HepG2 (cell line): ENCODE results near the gene ATG4B. TPM values are rescaled to one million over a fixed set of nuclear protein-coding genes. Genes with fewer than 3 reads are reported as not detected.

Source experiments
- AFF4 ChIP-seq: sonication (generic); formaldehyde crosslinking; IDR thresholded peaks from 2 replicates; pipeline ENCODE4 v1.4.0; 2020; ENCODE audit warnings: missing genetic modification reagents
- ARHGAP35 ChIP-seq: sonication (generic); formaldehyde crosslinking; IDR thresholded peaks from 2 replicates; pipeline ENCODE4 v1.9.0; 2022; ENCODE audit warnings: mild to moderate bottlenecking, inconsistent platforms, moderate library complexity, missing genetic modification reagents, borderline replicate concordance
- CREBL2 ChIP-seq: sonication (generic); formaldehyde crosslinking; IDR thresholded peaks from 2 replicates; pipeline ENCODE4 v1.8.1; 2023; ENCODE audit warnings: missing genetic modification reagents, mild to moderate bottlenecking, borderline replicate concordance
- HDAC1 ChIP-seq: sonication (generic); formaldehyde crosslinking; IDR thresholded peaks from 2 replicates; pipeline ENCODE4 v1.5.1; 2020; ENCODE audit warnings: mild to moderate bottlenecking, missing genetic modification reagents
- HHEX ChIP-seq: IDR thresholded peaks from 2 replicates; pipeline ENCODE4 v1.6.1; 2016; ENCODE audit warnings: control low read depth
- NFYC ChIP-seq: IDR thresholded peaks from 2 replicates; pipeline ENCODE4 v1.6.1; 2016; ENCODE audit warnings: missing genetic modification reagents, missing compliant biosample characterization
- SP140L ChIP-seq: sonication (generic); formaldehyde crosslinking; IDR thresholded peaks from 2 replicates; pipeline ENCODE4 v1.4.0; 2020; ENCODE audit warnings: missing genetic modification reagents, borderline replicate concordance
- ZNF282 ChIP-seq: fragments of 450-650 bp; IDR thresholded peaks from 2 replicates; pipeline ENCODE4 v1.6.1; 2018; ENCODE audit not compliant: partially characterized antibody
- ZNF318 ChIP-seq: sonication (generic); formaldehyde crosslinking; IDR thresholded peaks from 2 replicates; pipeline ENCODE4 v1.4.0; 2020; ENCODE audit warnings: mild to moderate bottlenecking, missing genetic modification reagents
- ZNF501 ChIP-seq: sonication (generic); formaldehyde crosslinking; IDR thresholded peaks from 2 replicates; pipeline ENCODE4 v1.5.1; 2020; ENCODE audit warnings: mild to moderate bottlenecking, moderate library complexity, missing genetic modification reagents
- ZNF552 ChIP-seq: sonication (generic); formaldehyde crosslinking; IDR thresholded peaks from 2 replicates; pipeline ENCODE4 v1.9.0; 2022; ENCODE audit warnings: missing genetic modification reagents, mild to moderate bottlenecking, borderline replicate concordance
- polyA plus RNA-seq, 8 experiments: library from polyadenylated mRNA; depleted of rRNA in 3 of 8; stranded (reverse) in 7 of 8; unstranded in 1 of 8; fragments of >200 nt; fragmentation: Illumina TruSeq in 4 of 8; extraction: Trizol in 4 of 8; gene quantifications; 2 replicates each; pipeline versions ENCODE4 v1.2.1 to v1.2.3, GENCODE V29; 2011 to 2016; ENCODE audit warnings: low read depth in 4 of 8, missing spikeins in 1 of 8, mixed read lengths in 1 of 8; ENCODE audit not compliant: insufficient read depth in 1 of 8
- total RNA-seq, 5 experiments: library from RNA; depleted of rRNA; stranded (reverse); fragments of >200 nt; fragmentation: Illumina TruSeq; extraction: Trizol; gene quantifications; 2 replicates each; pipeline ENCODE4 v1.2.3, GENCODE V29; 2016; ENCODE audit warnings: low read depth in 1 of 5
- TF ChIP-seq, protein P1 (sequence below), 2 experiments: sonication (generic) in 1 of 2; formaldehyde crosslinking in 1 of 2; IDR thresholded peaks; 2 replicates each; pipeline versions ENCODE4 v1.5.1 to v1.6.1; 2011 to 2020; ENCODE audit warnings: borderline replicate concordance in 1 of 2, low read depth in 1 of 2, low read length in 1 of 2, mild to moderate bottlenecking in 1 of 2, missing genetic modification reagents in 1 of 2, moderate library complexity in 1 of 2
- TF ChIP-seq, protein P2 (sequence below): sonication (generic); formaldehyde crosslinking; IDR thresholded peaks from 2 replicates; pipeline ENCODE4 v1.5.1; 2020; ENCODE audit warnings: missing genetic modification reagents, mild to moderate bottlenecking, borderline replicate concordance

Gene ATG4B
- total and polyA plus RNA-seq, 2 of the 13 experiments (the other 11 are each of a cell fraction or from before 2014, with no cell fraction given): 95.5 to 239 TPM

- no peak for TF ChIP-seq AFF4 (CRISPR knock-in tag)
- TF ChIP-seq CREBL2 (CRISPR knock-in tag): 0 out of 2 replicates have a peak, but pooled peaks have one; percentile 49
- TF ChIP-seq NFYC (CRISPR knock-in tag): no peak
- TF ChIP-seq HDAC1 (CRISPR knock-in tag): peak; percentile 3; the same call in 1 of the 2 replicates
- no peak for TF ChIP-seq ARHGAP35 (CRISPR knock-in tag)
- no peak for TF ChIP-seq ZNF282
- no peak for TF ChIP-seq HHEX (CRISPR knock-in tag)
- TF ChIP-seq ZNF501 (CRISPR knock-in tag): peak; percentile 73
- no peak; the same call in 1 of the 2 replicates for TF ChIP-seq ZNF318 (CRISPR knock-in tag)
- TF ChIP-seq ZNF552 (CRISPR knock-in tag): 0 out of 2 replicates have a peak, but pooled peaks have one; percentile 4
- TF ChIP-seq, protein P1, sequence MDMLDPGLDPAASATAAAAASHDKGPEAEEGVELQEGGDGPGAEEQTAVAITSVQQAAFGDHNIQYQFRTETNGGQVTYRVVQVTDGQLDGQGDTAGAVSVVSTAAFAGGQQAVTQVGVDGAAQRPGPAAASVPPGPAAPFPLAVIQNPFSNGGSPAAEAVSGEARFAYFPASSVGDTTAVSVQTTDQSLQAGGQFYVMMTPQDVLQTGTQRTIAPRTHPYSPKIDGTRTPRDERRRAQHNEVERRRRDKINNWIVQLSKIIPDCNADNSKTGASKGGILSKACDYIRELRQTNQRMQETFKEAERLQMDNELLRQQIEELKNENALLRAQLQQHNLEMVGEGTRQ (IDR thresholded peaks at IDR 0.05; ENCODE audit: low read depth, low read length): no peak
- TF ChIP-seq, protein P1 (CRISPR knock-in tag; IDR thresholded peaks at IDR 0.05; ENCODE audit: borderline replicate concordance): no peak
- TF ChIP-seq, protein P2, sequence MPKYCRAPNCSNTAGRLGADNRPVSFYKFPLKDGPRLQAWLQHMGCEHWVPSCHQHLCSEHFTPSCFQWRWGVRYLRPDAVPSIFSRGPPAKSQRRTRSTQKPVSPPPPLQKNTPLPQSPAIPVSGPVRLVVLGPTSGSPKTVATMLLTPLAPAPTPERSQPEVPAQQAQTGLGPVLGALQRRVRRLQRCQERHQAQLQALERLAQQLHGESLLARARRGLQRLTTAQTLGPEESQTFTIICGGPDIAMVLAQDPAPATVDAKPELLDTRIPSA: no peak
- TF ChIP-seq SP140L (CRISPR knock-in tag): no peak
These were observed 65.6 kb downstream of the ATG4B start (continued) for GRCh38 chr2:241703032-241703604.
